ENCODE data around the gene RALGAPA1. TPM values are rescaled to one million over a fixed set of nuclear protein-coding genes. Genes with fewer than 3 reads are reported as not detected.
"Not testable (repeated sequence)": the region's sequence is repeated elsewhere in the genome, so short reads cannot be mapped to it uniquely, and the experiment has no call there.

Gene RALGAPA1
- total and polyA plus RNA-seq, 4 donors: 4.6 to 38.7 (median 13.4) TPM

DNA sequence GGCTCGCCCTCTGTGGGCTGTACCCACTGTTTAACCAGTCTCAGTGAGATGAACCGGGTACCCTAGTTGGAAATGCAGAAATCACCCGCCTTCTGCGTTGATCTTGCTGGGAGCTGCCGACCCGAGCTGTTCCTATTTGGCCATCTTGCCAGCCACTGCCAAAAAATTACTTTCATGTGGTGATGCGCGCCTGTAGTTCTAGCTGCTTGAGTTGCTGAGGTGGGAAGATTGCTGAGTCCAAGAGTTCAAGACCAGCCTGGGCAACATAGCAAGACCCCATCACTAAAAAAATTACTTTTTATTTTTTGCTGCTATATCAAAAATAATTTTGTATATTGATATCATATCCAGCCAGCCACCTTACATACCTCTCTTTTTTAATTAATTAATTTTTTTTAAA lies 35.4 kb upstream of the RALGAPA1 start:
- WGBS: 97% methylated on average over 8 of the region's 8 CpGs
- Histone ChIP-seq H3K27ac (ENCODE audit: low read depth in 1 of 2, low read length in 2 of 2) (no peak overlapping the region), H3K36me3 (ENCODE audit: control insufficient read depth in 4 of 4, insufficient read depth in 3 of 4, low read depth in 1 of 4, low read length in 3 of 4) (peaks cover 2 to 5% (median 4%) of the 10 kb centered on the region in 4 donors), H3K4me1 (ENCODE audit: control insufficient read depth in 4 of 4, insufficient read depth in 4 of 4, low read length in 3 of 4) (no peaks in the 10 kb centered on the region), H3K27me3 (ENCODE audit: control insufficient read depth in 4 of 4, insufficient read depth in 4 of 4, low read length in 3 of 4) (no peaks in the 10 kb centered on the region), H3K9ac (ENCODE audit: low read depth in 1 of 2, low read length in 2 of 2) (no peak overlapping the region), H3K9me3 (ENCODE audit: control insufficient read depth in 4 of 4, low read length in 3 of 4) (peaks cover 0 to 3% (median 0%) of the 10 kb centered on the region in 4 donors), H3K4me3 (ENCODE audit: low read depth in 1 of 3, low read length in 3 of 3) (no peak overlapping the region)
- TF ChIP-seq, protein P1, sequence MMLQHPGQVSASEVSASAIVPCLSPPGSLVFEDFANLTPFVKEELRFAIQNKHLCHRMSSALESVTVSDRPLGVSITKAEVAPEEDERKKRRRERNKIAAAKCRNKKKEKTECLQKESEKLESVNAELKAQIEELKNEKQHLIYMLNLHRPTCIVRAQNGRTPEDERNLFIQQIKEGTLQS (IDR thresholded peaks at IDR 0.05): no peak
- TF ChIP-seq HNF4A (conservative IDR thresholded peaks at IDR 0.05): no peak
- TF ChIP-seq, protein P2, sequence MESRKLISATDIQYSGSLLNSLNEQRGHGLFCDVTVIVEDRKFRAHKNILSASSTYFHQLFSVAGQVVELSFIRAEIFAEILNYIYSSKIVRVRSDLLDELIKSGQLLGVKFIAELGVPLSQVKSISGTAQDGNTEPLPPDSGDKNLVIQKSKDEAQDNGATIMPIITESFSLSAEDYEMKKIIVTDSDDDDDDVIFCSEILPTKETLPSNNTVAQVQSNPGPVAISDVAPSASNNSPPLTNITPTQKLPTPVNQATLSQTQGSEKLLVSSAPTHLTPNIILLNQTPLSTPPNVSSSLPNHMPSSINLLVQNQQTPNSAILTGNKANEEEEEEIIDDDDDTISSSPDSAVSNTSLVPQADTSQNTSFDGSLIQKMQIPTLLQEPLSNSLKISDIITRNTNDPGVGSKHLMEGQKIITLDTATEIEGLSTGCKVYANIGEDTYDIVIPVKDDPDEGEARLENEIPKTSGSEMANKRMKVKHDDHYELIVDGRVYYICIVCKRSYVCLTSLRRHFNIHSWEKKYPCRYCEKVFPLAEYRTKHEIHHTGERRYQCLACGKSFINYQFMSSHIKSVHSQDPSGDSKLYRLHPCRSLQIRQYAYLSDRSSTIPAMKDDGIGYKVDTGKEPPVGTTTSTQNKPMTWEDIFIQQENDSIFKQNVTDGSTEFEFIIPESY (IDR thresholded peaks at IDR 0.05): no peak
- no peak for TF ChIP-seq RXRA (IDR thresholded peaks at IDR 0.05)
- TF ChIP-seq YY1 (IDR thresholded peaks at IDR 0.05): no peak
- TF ChIP-seq EGR1 (IDR thresholded peaks at IDR 0.05; ENCODE audit: low read depth in 2 of 2): no peak
- no peak for TF ChIP-seq SP1 (IDR thresholded peaks at IDR 0.05)
- TF ChIP-seq, protein P3, sequence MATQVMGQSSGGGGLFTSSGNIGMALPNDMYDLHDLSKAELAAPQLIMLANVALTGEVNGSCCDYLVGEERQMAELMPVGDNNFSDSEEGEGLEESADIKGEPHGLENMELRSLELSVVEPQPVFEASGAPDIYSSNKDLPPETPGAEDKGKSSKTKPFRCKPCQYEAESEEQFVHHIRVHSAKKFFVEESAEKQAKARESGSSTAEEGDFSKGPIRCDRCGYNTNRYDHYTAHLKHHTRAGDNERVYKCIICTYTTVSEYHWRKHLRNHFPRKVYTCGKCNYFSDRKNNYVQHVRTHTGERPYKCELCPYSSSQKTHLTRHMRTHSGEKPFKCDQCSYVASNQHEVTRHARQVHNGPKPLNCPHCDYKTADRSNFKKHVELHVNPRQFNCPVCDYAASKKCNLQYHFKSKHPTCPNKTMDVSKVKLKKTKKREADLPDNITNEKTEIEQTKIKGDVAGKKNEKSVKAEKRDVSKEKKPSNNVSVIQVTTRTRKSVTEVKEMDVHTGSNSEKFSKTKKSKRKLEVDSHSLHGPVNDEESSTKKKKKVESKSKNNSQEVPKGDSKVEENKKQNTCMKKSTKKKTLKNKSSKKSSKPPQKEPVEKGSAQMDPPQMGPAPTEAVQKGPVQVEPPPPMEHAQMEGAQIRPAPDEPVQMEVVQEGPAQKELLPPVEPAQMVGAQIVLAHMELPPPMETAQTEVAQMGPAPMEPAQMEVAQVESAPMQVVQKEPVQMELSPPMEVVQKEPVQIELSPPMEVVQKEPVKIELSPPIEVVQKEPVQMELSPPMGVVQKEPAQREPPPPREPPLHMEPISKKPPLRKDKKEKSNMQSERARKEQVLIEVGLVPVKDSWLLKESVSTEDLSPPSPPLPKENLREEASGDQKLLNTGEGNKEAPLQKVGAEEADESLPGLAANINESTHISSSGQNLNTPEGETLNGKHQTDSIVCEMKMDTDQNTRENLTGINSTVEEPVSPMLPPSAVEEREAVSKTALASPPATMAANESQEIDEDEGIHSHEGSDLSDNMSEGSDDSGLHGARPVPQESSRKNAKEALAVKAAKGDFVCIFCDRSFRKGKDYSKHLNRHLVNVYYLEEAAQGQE (IDR thresholded peaks at IDR 0.05): no peak
- TF ChIP-seq, protein P4, sequence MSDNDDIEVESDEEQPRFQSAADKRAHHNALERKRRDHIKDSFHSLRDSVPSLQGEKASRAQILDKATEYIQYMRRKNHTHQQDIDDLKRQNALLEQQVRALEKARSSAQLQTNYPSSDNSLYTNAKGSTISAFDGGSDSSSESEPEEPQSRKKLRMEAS (IDR thresholded peaks at IDR 0.05): no peak
- TF ChIP-seq JUND (IDR thresholded peaks at IDR 0.05): no peak
- TF ChIP-seq, protein P5, sequence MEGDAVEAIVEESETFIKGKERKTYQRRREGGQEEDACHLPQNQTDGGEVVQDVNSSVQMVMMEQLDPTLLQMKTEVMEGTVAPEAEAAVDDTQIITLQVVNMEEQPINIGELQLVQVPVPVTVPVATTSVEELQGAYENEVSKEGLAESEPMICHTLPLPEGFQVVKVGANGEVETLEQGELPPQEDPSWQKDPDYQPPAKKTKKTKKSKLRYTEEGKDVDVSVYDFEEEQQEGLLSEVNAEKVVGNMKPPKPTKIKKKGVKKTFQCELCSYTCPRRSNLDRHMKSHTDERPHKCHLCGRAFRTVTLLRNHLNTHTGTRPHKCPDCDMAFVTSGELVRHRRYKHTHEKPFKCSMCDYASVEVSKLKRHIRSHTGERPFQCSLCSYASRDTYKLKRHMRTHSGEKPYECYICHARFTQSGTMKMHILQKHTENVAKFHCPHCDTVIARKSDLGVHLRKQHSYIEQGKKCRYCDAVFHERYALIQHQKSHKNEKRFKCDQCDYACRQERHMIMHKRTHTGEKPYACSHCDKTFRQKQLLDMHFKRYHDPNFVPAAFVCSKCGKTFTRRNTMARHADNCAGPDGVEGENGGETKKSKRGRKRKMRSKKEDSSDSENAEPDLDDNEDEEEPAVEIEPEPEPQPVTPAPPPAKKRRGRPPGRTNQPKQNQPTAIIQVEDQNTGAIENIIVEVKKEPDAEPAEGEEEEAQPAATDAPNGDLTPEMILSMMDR (IDR thresholded peaks at IDR 0.05; ENCODE audit: low read depth, low read length, missing input control): no peak
- DNase-seq (ENCODE audit: low spot score): no peak

DNA sequence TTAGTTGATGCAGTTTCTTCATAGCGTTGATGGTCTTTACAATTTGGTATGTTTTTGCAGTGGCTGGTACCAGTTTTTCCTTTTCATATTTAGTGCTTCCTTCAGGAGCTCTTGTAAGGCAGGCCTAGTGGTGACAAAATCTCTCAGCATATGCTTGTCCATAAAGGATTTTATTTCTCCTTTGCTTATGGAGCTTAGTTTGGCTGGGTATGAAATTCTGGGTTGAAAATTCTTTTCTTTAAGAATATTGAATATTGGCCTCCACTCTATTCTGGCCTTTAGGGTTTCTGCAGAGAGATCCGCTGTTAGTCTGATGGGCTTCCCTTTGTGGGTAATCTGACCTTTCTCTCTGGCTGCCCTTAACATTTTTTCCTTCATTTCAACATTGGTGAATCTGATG lies 33.1 kb upstream of the RALGAPA1 start:
- WGBS: 98% methylated on average over 2 of the region's 2 CpGs
- not testable (repeated sequence) for DNase-seq (ENCODE audit: low spot score); H3K4me1 ChIP-seq (ENCODE audit: control insufficient read depth in 4 of 4, insufficient read depth in 4 of 4, low read length in 3 of 4); H3K9me3 ChIP-seq (ENCODE audit: control insufficient read depth in 4 of 4, low read length in 3 of 4); H3K4me3 ChIP-seq (ENCODE audit: low read depth in 1 of 3, low read length in 3 of 3); H3K9ac ChIP-seq (ENCODE audit: low read depth in 1 of 2, low read length in 2 of 2); H3K27ac ChIP-seq (ENCODE audit: low read depth in 1 of 2, low read length in 2 of 2); H3K27me3 ChIP-seq (ENCODE audit: control insufficient read depth in 4 of 4, insufficient read depth in 4 of 4, low read length in 3 of 4); H3K36me3 ChIP-seq (ENCODE audit: control insufficient read depth in 4 of 4, insufficient read depth in 3 of 4, low read depth in 1 of 4, low read length in 3 of 4)

DNA sequence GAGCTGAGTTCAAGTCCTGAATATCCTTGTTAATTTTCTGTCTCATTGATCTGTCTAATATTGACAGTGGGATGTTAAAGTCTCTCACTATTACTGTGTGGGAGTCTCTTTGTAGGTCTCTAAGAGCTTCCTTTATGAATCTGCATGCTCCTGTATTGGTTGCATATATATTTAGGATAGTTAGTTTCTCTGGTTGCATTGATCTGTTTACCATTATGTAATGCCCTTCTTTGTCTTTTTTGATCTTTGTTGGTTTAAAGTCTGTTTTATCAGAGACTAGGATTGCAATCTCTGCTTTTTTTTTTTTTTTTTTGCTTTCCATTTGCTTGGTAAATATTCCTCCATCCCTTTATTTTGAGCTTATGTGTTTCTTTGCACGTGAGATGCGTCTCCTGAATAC lies 32.6 kb upstream of the RALGAPA1 start:
- H3K4me1 ChIP-seq (ENCODE audit: control insufficient read depth in 4 of 4, insufficient read depth in 4 of 4, low read length in 3 of 4); H3K36me3 ChIP-seq (ENCODE audit: control insufficient read depth in 4 of 4, insufficient read depth in 3 of 4, low read depth in 1 of 4, low read length in 3 of 4); H3K9ac ChIP-seq (ENCODE audit: low read depth in 1 of 2, low read length in 2 of 2); H3K27ac ChIP-seq (ENCODE audit: low read depth in 1 of 2, low read length in 2 of 2); H3K27me3 ChIP-seq (ENCODE audit: control insufficient read depth in 4 of 4, insufficient read depth in 4 of 4, low read length in 3 of 4); H3K4me3 ChIP-seq (ENCODE audit: low read depth in 1 of 3, low read length in 3 of 3); DNase-seq (ENCODE audit: low spot score); H3K9me3 ChIP-seq (ENCODE audit: control insufficient read depth in 4 of 4, low read length in 3 of 4): not testable (repeated sequence)
- 100% methylated on average over 2 of the region's 2 CpGs for WGBS
